Choroid plexus epithelial cell (primary cell): ENCODE results near the gene LRRC41.
"Not testable (repeated sequence)": the region's sequence is repeated elsewhere in the genome, so short reads cannot be mapped to it uniquely, and the experiment has no call there.

Experiments
- DNase-seq: peaks from one replicate; pipeline ENCODE4 v3.0.0-alpha.2; 2010; ENCODE audit warnings: low read depth
- H3K4me3 ChIP-seq: 2 replicates; pipeline ENCODE4 v1.5.1; 2011; ENCODE audit warnings: low read depth, mild to moderate bottlenecking, control low read depth, low read length, moderate library complexity
- TF ChIP-seq, protein P1 (sequence below): conservative IDR thresholded peaks from 2 replicates; pipeline ENCODE4 v1.5.1; 2011; ENCODE audit warnings: low read depth, mild to moderate bottlenecking, control low read depth, inconsistent platforms, low read length, moderate library complexity

The LRRC41 gene

DNA sequence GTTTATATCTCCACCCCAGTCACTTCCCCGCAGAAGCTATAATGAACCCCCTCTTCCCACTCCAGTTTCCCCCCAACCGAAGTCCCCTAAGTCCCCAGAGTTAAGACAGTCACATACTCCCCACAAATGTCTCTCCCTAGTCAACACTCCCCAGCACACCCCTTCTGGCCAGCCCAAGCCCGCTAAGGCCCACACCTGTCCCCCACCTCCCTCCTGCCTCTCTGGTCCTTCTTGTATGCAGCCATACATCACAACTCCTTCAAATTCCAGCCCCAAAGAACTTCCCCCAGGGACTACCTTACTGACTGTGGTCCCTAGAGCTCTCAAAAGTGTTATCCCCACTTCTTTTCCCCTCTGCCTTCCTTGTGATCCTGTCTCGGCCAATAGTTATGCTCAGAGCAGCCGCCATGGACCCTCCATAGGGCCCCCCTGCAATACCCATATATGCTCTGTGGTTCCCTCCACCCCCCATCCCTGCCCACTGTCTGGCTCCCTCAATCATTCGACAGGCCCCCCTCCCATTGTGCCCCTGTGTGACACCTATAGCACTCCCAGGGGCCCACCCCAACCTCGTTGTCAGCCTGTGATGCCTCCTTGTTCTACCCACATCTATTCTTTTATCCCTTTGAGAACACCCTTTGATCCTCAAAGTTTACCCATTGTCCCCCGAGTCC lies 39.4 kb upstream of the LRRC41 start:
- TF ChIP-seq, protein P1, sequence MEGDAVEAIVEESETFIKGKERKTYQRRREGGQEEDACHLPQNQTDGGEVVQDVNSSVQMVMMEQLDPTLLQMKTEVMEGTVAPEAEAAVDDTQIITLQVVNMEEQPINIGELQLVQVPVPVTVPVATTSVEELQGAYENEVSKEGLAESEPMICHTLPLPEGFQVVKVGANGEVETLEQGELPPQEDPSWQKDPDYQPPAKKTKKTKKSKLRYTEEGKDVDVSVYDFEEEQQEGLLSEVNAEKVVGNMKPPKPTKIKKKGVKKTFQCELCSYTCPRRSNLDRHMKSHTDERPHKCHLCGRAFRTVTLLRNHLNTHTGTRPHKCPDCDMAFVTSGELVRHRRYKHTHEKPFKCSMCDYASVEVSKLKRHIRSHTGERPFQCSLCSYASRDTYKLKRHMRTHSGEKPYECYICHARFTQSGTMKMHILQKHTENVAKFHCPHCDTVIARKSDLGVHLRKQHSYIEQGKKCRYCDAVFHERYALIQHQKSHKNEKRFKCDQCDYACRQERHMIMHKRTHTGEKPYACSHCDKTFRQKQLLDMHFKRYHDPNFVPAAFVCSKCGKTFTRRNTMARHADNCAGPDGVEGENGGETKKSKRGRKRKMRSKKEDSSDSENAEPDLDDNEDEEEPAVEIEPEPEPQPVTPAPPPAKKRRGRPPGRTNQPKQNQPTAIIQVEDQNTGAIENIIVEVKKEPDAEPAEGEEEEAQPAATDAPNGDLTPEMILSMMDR, result no peak
- no peak for DNase-seq
- no peak overlapping the region for H3K4me3 ChIP-seq

- no peak overlapping the region for H3K4me3 ChIP-seq
- TF ChIP-seq, protein P1, result peak; percentile 59
- peak; percentile 79 for DNase-seq
These were observed 38.8 kb upstream of the LRRC41 start for GRCh38 chr1:46342084-46342656.

DNA sequence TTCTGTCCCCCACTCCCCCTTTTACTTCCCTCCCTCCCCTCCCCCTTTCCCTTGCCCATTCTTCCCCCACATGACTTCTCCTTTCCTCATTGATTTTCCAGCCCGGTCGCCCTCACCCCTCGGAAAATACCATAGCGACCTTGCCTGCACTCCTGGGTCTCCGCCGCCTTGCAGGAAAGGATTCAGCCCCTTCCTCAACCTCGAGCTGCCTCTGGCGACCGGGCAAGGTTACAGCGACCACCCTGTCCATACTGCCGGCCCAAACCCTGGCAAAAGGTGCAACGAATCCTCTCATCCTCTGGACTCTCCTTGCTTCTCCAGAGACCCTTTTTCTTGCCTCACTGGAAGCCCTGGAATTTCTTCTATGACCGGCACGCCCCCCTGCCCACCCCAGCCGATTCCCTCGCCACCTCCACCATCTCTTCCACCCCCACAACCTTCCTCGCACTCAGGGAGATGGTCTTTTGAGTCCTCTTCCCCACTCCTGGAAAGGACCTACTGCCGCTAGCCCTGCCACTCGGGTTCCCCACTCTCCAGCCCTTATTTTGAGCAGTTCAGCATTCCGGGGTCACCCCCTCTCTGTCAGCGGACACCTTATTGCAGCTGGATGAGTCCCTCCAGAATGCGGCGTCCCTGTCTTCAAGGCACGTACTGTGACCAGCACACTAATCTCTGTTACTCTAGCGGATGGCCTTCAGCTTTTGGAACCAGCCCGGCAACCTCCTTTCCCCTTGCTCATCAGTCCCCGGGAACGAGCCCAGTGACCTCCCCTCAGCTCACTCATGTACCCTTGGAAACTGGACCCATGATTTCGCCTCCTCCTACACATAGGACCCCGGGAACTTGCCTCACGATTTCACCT lies 38.0 kb upstream of the LRRC41 start:
- no peak for DNase-seq
- TF ChIP-seq, protein P1, result no peak
- H3K4me3 ChIP-seq, result peak overlapping the region; percentile 91

DNA sequence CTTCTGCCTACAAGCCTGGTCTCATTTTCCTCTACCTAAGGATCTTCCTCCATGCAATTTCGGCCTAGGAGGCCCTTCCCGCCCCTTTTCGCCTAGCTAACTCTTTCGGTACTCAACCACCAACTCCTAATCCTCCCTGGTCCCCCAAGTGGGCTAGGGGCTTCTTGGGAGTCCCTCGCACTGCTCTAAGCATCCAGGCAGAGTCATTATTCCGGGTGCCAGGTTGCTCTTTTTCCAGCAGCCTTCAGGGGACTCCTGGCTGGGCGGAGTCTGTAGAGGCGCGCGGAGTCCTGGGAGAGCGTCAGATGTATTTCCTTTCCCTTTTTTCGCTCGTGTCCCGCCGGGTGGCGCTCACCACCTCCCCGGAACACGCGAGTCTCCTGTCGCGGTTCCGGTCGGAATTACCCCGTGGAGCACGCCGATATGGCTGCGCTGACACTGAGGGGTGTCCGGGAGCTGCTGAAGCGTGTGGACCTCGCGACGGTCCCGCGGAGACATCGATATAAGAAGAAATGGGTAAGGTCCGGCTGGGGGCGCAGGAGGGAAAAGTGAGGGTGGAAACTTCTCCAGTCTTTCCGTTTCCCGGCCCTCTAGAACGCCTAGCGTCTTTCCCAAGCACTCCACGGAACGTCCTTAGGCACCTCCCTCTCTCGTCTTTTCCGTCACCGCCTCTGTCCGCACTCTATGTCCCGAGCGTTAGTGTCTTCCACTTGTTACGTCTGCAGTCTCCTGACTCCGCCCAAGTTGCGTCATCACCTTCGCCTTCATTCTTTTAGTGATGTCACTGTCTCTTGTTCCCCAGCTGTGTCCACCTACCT lies 37.2 kb upstream of the LRRC41 start, which contains the start of gene NSUN4:
TSS of gene NSUN4 (plus strand) at position 404 of the 818 bp plus-strand sequence. CDS start at position 424, 20 bp downstream.
- DNase-seq, result peak; percentile 96
- TF ChIP-seq, protein P1, result peak; percentile 67
- H3K4me3 ChIP-seq, result peak within 1 kb of the TSS; percentile 91

DNA sequence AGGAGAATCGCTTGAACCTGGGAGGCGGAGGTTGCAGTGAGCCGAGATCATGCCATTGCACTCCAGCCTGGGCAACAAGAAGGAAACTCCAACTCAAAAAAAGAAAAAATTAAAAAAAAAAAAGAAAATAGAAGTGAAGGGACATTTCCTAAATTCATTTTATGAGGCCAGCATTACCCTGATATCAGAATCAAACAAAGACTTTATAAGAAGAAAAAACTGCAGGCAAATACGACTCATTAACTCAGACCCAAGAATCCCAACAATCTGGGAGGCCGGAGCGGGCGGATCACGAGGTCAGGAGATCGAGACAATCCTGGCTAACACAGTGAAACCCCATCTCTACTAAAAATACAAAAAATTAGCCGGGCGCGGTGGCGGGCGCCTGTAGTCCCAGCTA lies 34.0 kb upstream of the LRRC41 start:
- DNase-seq, H3K4me3 ChIP-seq: not testable (repeated sequence)

DNA sequence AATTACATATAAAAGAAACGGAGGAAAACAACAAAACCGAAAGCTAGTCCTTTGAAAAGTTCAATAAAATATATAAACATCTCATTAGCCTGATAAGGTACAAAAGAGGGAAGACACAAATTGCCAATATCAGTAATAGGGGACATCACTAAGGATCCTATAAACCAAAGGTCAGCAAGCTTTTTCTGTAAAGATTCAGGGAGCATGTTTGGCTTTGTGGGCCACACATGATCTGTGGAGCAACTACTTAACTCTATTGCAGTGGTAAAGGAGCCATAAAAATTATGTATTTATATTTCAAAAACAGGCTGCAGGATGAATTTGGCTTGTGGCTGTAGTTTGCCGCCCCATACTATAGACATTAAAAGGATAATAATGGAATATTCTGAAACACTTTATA lies 31.7 kb upstream of the LRRC41 start:
- TF ChIP-seq, protein P1, result no peak
- no peak overlapping the region for H3K4me3 ChIP-seq
- no peak for DNase-seq

- TF ChIP-seq, protein P1, result no peak
- H3K4me3 ChIP-seq, result no peak overlapping the region
- no peak for DNase-seq
These were observed 30.6 kb upstream of the LRRC41 start for GRCh38 chr1:46334030-46334384.
